Esophagus muscularis mucosa (tissue), 3 donors: ENCODE data around the gene TSPAN31.

Experiments used
- CTCF ChIP-seq, 3 experiments: fragments of 200-600 bp in 2 of 3; fragments of 450-650 bp in 1 of 3; sonication (generic) in 2 of 3; IDR thresholded peaks; one replicate each; pipeline ENCODE4 v1.5.1; 2017 to 2019; ENCODE audit warnings: antibody characterized with exemption in 3 of 3, mild to moderate bottlenecking in 2 of 3, moderate library complexity in 1 of 3
- POLR2A ChIP-seq: fragments of 450-650 bp; IDR thresholded peaks from one replicate; pipeline ENCODE4 v1.6.1; 2017; ENCODE audit warnings: antibody characterized with exemption, moderate library complexity, mild to moderate bottlenecking, low read depth

GRCh38 chr12:57782243-57782607 lies 37.4 kb downstream of the TSPAN31 start:
- TF ChIP-seq CTCF (IDR thresholded peaks at IDR 0.05) (no peak), POLR2A (no peak)
